HEK293 (cell line): ENCODE data around the gene B4GALT2.

Experiments
- CTCF ChIA-PET: fragments of 350-600 bp; formaldehyde crosslinking; extraction: SDS; loops from one replicate; lab custom pipeline; 2021; ENCODE audit warnings: antibody characterized with exemption; lab: Yijun Ruan, JAX
- POLR2A ChIA-PET: fragments of 300-600 bp; formaldehyde crosslinking; extraction: SDS; loops from one replicate; lab custom pipeline; 2020; ENCODE audit warnings: antibody characterized with exemption, inconsistent platforms; lab: Yijun Ruan, JAX
- H3K27ac ChIP-seq: fragments of 200-500 bp; sonication (Bioruptor generic); 2 replicates; pipeline ENCODE4 v1.5.1; 2014; ENCODE audit warnings: low read depth, low read length, control low read depth, inconsistent platforms; ENCODE audit errors: extremely low read depth
- H3K36me3 ChIP-seq, 2 experiments: fragments of 200-500 bp in 1 of 2; sonication (Bioruptor generic) in 1 of 2; 1 replicate in 1 of 2; 2 replicates in 1 of 2; pipeline ENCODE4 v1.5.1; 2014 to 2017; ENCODE audit warnings: inconsistent platforms in 2 of 2, low read length in 2 of 2; ENCODE audit not compliant: control insufficient read depth in 2 of 2, insufficient read depth in 1 of 2
- H3K4me1 ChIP-seq: fragments of 200-500 bp; sonication (Bioruptor generic); 2 replicates; pipeline ENCODE4 v1.5.1; 2014; ENCODE audit warnings: mild to moderate bottlenecking, low read length, inconsistent platforms; ENCODE audit not compliant: control insufficient read depth, insufficient read depth
- H3K4me3 ChIP-seq: 2 replicates; pipeline ENCODE4 v1.5.1; 2011; ENCODE audit warnings: low read depth, mild to moderate bottlenecking, control low read depth, low read length, moderate library complexity
- H3K9me3 ChIP-seq: fragments of 200-500 bp; sonication (Bioruptor generic); 2 replicates; pipeline ENCODE4 v1.5.1; 2014; ENCODE audit warnings: low read depth, low read length, inconsistent platforms; ENCODE audit not compliant: control insufficient read depth, insufficient read depth
- BCL11B ChIP-seq: fragments of 450-650 bp; formaldehyde crosslinking; IDR thresholded peaks from 2 replicates; pipeline ENCODE4 v1.5.1; 2016; ENCODE audit warnings: low read depth, missing biosample characterization, missing genetic modification characterization
- BCL6B ChIP-seq: fragments of 450-650 bp; formaldehyde crosslinking; IDR thresholded peaks from 2 replicates; pipeline ENCODE4 v1.5.1; 2017; ENCODE audit warnings: missing biosample characterization, missing genetic modification characterization
- HOXC10 ChIP-seq: sonication (generic); formaldehyde crosslinking; IDR thresholded peaks from 2 replicates; pipeline ENCODE4 v1.8.1; 2023; ENCODE audit warnings: mild to moderate bottlenecking, missing genetic modification reagents
- KLF9 ChIP-seq: fragments of 450-650 bp; formaldehyde crosslinking; IDR thresholded peaks from 2 replicates; pipeline ENCODE4 v1.5.1; 2016; ENCODE audit warnings: missing biosample characterization, missing genetic modification characterization, low read depth
- PRDM1 ChIP-seq: fragments of 450-650 bp; formaldehyde crosslinking; IDR thresholded peaks from 2 replicates; pipeline ENCODE4; 2016; ENCODE audit warnings: missing biosample characterization, missing genetic modification characterization
- ZNF121 ChIP-seq: fragments of 450-650 bp; formaldehyde crosslinking; IDR thresholded peaks from 2 replicates; pipeline ENCODE4 v1.5.1; 2016; ENCODE audit warnings: missing biosample characterization, missing genetic modification characterization
- ZNF132 ChIP-seq: fragments of 450-650 bp; formaldehyde crosslinking; IDR thresholded peaks from 2 replicates; pipeline ENCODE4 v1.5.1; 2017; ENCODE audit warnings: missing biosample characterization, missing genetic modification characterization, borderline replicate concordance
- ZNF223 ChIP-seq: fragments of 450-650 bp; formaldehyde crosslinking; IDR thresholded peaks from 2 replicates; pipeline ENCODE4 v1.5.1; 2016; ENCODE audit warnings: missing biosample characterization, missing genetic modification characterization
- ZNF423 ChIP-seq: fragments of 450-650 bp; formaldehyde crosslinking; IDR thresholded peaks from 2 replicates; pipeline ENCODE4 v1.5.1; 2016; ENCODE audit warnings: missing biosample characterization, missing genetic modification characterization
- ZNF530 ChIP-seq: fragments of 450-650 bp; formaldehyde crosslinking; IDR thresholded peaks from 2 replicates; pipeline ENCODE4 v1.5.1; 2016; ENCODE audit warnings: low read depth, missing biosample characterization, missing genetic modification characterization
- ZNF544 ChIP-seq: fragments of 450-650 bp; formaldehyde crosslinking; IDR thresholded peaks from 2 replicates; pipeline ENCODE4 v1.5.0; 2017; ENCODE audit warnings: missing biosample characterization, missing genetic modification characterization
- ZNF549 ChIP-seq: fragments of 450-650 bp; IDR thresholded peaks from 2 replicates; pipeline ENCODE4 v1.5.1; 2018; ENCODE audit warnings: missing biosample characterization, missing genetic modification characterization, mild to moderate bottlenecking, inconsistent platforms, moderate library complexity
- ZNF585B ChIP-seq: fragments of 450-650 bp; formaldehyde crosslinking; IDR thresholded peaks from 2 replicates; pipeline ENCODE4 v1.5.1; 2016; ENCODE audit warnings: missing biosample characterization, missing genetic modification characterization
- ZNF596 ChIP-seq: fragments of 450-650 bp; IDR thresholded peaks from 2 replicates; pipeline ENCODE4 v1.5.0; 2018; ENCODE audit warnings: missing biosample characterization, mild to moderate bottlenecking, missing genetic modification characterization, moderate library complexity
- ZNF629 ChIP-seq: fragments of 450-650 bp; formaldehyde crosslinking; IDR thresholded peaks from 2 replicates; pipeline ENCODE4 v1.5.1; 2017; ENCODE audit warnings: missing biosample characterization, missing genetic modification characterization
- ZNF670 ChIP-seq: fragments of 450-650 bp; formaldehyde crosslinking; IDR thresholded peaks from 2 replicates; pipeline ENCODE4 v1.5.1; 2016; ENCODE audit warnings: missing biosample characterization, missing genetic modification characterization, low read depth
- ZNF791 ChIP-seq: fragments of 450-650 bp; formaldehyde crosslinking; IDR thresholded peaks from 2 replicates; pipeline ENCODE4 v1.5.1; 2016; ENCODE audit warnings: missing biosample characterization, missing genetic modification characterization
- ZNF792 ChIP-seq: fragments of 450-650 bp; formaldehyde crosslinking; IDR thresholded peaks from 2 replicates; pipeline ENCODE4 v1.5.1; 2016; ENCODE audit warnings: missing biosample characterization, missing genetic modification characterization
- ZNF830 ChIP-seq: fragments of 450-650 bp; IDR thresholded peaks from 2 replicates; pipeline ENCODE4 v1.5.0; 2018; ENCODE audit warnings: missing biosample characterization, missing genetic modification characterization, low read depth, mild to moderate bottlenecking, moderate library complexity
- TF ChIP-seq, protein P1 (sequence below): fragments of 450-650 bp; formaldehyde crosslinking; IDR thresholded peaks from 2 replicates; pipeline ENCODE4 v1.5.1; 2017; ENCODE audit warnings: missing biosample characterization, missing genetic modification characterization
- TF ChIP-seq, protein P2 (sequence below): fragments of 450-650 bp; IDR thresholded peaks from 2 replicates; pipeline ENCODE4 v1.5.1; 2018; ENCODE audit warnings: missing biosample characterization, mild to moderate bottlenecking, missing genetic modification characterization

The B4GALT2 gene

GRCh38 chr1:44021156-44021555, 42.1 kb downstream of the B4GALT2 start:
- TF ChIP-seq ZNF132 (tag by site-specific recombination) (no peak), ZNF629 (tag by site-specific recombination) (no peak), ZNF585B (tag by site-specific recombination) (no peak), ZNF549 (no peak), ZNF596 (tag by site-specific recombination) (no peak), ZNF544 (tag by site-specific recombination) (no peak), PRDM1 (tag by site-specific recombination) (no peak), ZNF830 (no peak), ZNF121 (tag by site-specific recombination) (no peak), ZNF792 (no peak), ZNF423 (tag by site-specific recombination) (no peak), ZNF791 (tag by site-specific recombination) (no peak), HOXC10 (no peak), KLF9 (tag by site-specific recombination) (no peak), ZNF670 (tag by site-specific recombination) (no peak)
- TF ChIP-seq, protein P1, sequence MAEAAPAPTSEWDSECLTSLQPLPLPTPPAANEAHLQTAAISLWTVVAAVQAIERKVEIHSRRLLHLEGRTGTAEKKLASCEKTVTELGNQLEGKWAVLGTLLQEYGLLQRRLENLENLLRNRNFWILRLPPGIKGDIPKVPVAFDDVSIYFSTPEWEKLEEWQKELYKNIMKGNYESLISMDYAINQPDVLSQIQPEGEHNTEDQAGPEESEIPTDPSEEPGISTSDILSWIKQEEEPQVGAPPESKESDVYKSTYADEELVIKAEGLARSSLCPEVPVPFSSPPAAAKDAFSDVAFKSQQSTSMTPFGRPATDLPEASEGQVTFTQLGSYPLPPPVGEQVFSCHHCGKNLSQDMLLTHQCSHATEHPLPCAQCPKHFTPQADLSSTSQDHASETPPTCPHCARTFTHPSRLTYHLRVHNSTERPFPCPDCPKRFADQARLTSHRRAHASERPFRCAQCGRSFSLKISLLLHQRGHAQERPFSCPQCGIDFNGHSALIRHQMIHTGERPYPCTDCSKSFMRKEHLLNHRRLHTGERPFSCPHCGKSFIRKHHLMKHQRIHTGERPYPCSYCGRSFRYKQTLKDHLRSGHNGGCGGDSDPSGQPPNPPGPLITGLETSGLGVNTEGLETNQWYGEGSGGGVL (tag by site-specific recombination) = no peak
- CTCF ChIA-PET = interaction anchor here (1.0 to 3.6 kb wide), 3 partner anchors 15 to 18 kb away, joined by 3 to 21 read pairs (median 4); no protein-coding TSS in a partner anchor
- no peaks in the 10 kb centered on the region for H3K36me3 ChIP-seq

DNA sequence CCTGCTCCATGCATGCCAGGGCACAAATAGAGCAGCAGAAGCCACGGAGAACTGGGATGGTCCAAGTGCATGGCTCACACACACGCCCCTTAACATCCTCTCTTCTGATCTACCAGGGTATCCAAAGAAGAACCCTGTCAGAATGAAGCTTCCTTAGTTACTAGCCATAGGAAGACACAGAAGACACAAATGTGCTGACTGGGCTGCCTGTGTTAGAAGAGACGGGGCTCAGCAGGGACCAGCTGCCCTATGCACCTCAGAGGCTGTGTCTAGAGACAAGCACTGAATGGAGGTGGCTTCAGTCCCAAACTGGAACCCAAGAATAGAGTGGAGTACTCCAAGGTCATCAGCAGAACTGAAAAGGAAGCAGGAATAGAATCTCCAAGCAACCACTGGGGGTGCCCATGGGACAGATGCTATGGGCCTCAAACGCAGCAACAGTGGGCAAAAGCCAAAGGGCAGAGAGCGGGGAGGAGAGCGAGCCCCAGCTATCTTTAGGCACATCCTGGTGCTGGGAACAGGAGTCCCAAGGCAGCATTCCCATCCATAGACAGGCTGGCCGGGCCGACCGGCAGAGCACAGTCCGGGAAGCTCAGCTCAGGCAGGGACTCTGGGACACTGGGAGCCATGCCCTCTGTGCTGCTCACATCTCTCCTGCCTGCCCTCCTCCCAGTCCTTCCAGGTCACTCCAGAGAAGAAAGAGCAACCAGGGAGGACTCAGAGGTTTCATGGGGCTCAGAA, 42.7 kb downstream of the B4GALT2 start:
- POLR2A ChIA-PET = interaction anchor here (0.6 kb wide), 1 partner anchor 1657 kb away, joined by 3 read pairs; no protein-coding TSS in a partner anchor
- no peak overlapping the region for H3K27ac ChIP-seq
- TF ChIP-seq BCL11B (tag by site-specific recombination) (no peak), BCL6B (tag by site-specific recombination) (no peak), ZNF530 (tag by site-specific recombination) (no peak), ZNF223 (no peak)
- TF ChIP-seq, protein P1 (tag by site-specific recombination) = no peak
- TF ChIP-seq, protein P2, sequence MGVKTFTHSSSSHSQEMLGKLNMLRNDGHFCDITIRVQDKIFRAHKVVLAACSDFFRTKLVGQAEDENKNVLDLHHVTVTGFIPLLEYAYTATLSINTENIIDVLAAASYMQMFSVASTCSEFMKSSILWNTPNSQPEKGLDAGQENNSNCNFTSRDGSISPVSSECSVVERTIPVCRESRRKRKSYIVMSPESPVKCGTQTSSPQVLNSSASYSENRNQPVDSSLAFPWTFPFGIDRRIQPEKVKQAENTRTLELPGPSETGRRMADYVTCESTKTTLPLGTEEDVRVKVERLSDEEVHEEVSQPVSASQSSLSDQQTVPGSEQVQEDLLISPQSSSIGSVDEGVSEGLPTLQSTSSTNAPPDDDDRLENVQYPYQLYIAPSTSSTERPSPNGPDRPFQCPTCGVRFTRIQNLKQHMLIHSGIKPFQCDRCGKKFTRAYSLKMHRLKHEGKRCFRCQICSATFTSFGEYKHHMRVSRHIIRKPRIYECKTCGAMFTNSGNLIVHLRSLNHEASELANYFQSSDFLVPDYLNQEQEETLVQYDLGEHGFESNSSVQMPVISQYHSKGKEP (tag by site-specific recombination) = no peak
- H3K4me1 ChIP-seq = no peaks in the 10 kb centered on the region
- CTCF ChIA-PET = interaction anchor here (0.5 to 1.4 kb wide), 5 partner anchors 15 to 709 kb away, joined by 3 to 4 read pairs (median 3); no protein-coding TSS in a partner anchor
- no peak overlapping the region for H3K4me3 ChIP-seq
- H3K36me3 ChIP-seq = no peaks in the 10 kb centered on the region
- no peaks in the 10 kb centered on the region for H3K9me3 ChIP-seq

More at GRCh38 chr1:44021156-44021555, 42.1 kb downstream of the B4GALT2 start:
- POLR2A ChIA-PET = interaction anchor here (0.6 kb wide), 2 partner anchors 455 to 1658 kb away, joined by 3 read pairs; no protein-coding TSS in a partner anchor
- H3K4me1 ChIP-seq = no peaks in the 10 kb centered on the region
- no peak overlapping the region for H3K4me3 ChIP-seq
- H3K9me3 ChIP-seq = no peaks in the 10 kb centered on the region
- H3K27ac ChIP-seq = no peak overlapping the region
